ENCODE data around the gene RPA3.
"Not testable (repeated sequence)": the region's sequence is repeated elsewhere in the genome, so short reads cannot be mapped to it uniquely, and the experiment has no call there.

RPA3 gene

DNA sequence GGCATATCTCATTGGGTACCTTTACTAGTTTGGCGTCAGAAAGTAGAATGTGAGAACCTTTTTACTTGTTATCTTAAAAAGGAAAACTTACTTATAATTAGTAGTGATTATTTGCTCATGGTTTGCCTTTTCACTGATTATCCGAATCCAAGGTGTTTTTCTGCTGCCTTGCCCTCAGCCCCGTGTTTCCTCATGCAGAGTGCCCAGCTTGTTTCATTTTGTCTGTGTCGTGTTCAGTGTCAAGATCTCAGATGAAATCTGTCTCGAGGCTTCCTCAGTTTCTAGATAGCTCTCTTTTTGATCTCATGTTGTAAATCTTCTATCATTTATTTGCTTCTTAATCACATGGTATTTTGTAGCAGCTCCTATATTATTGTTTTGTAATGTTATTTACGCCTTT, 30.1 kb downstream of the RPA3 start:
- no peak for DNase-seq

DNA sequence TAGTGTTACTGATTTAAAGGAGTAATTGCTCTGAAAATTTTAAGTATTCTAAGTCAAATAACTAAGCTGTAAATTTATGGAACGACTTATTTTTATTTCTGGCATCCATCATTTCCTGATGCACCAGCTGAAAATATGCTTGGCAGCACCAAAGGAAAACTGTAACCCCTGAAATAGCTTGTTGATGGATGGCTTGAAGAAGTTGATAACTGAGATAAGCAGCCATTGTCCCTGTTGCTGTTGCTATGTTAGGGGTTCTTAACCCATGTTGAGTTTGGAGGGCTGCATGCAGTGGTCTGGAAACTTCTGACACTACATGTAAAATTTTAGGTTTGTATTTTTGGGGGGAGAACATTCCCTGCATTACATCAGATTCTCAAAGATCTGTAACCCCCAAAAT, 30.6 kb downstream of the RPA3 start:
- no peak for DNase-seq

DNA sequence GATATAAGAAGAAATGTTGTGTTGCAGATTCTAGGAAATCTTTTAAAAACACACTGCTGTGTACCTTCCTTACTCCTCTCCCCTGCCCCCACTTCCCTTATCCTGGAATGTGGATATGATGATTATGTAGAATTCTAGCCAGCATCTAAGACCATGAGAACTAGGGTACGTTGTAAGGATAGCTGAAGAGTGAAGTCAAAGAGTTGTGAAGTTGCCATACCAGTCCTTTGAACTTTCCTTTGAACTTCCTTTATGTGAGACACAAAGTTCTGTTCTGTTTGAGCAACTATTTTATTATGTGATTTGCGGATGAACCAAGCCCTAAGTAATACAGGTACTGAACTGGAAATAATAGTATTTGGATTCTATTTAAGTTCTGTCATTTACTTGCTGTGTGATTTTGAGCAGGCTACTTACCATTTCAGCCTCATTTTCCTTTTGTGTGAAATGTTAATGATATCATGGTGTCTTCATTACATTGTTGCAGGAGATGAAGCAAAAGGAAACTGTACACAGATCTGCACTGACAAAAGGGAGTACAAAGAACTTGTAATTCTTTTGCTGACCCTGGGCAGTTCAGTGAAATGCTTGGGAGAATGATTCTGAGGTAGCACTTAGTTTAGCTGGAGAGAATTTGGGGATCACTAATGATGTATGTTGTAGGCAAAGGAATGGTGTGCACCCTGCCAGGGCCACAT, 31.4 kb downstream of the RPA3 start:
- DNase-seq = no peak

DNA sequence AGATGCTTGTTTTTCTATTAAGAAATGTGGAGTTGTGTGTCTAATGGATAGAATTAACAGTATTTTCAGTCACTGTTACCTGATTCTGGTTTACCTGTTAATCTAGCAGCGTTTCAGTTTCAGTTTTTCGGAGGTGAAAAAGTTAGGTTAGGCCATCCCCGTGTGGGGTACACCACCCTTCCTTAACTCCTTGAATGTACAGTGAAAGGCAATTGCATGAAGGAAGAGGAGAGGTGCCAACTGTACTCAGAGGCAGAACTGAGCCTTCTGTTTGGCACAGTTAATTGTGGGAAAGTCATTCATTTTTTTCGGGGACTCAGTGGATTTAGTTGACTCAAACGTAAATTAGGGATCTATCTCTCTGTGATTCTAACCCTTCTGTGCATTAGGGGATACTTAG, 35.5 kb downstream of the RPA3 start:
- DNase-seq = no peak

DNA sequence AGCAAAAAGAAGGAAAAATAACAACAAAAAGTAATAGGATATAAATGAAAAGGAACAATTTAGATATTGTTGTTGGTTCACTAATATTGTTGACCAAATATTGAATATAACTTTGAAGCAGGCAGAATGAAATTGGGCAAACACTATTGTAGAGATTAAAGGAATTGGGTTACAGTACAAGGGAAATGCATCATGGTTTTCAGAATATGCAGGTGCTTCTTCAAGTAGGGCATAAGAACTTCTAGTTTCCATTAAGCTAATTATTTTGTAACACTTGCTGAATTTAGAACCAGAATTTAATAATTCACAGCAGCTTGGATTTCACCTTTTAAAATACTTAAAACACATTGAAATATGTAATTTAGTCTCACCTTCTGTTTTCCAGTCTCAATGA, 36.5 kb downstream of the RPA3 start:
- DNase-seq = no peak

DNA sequence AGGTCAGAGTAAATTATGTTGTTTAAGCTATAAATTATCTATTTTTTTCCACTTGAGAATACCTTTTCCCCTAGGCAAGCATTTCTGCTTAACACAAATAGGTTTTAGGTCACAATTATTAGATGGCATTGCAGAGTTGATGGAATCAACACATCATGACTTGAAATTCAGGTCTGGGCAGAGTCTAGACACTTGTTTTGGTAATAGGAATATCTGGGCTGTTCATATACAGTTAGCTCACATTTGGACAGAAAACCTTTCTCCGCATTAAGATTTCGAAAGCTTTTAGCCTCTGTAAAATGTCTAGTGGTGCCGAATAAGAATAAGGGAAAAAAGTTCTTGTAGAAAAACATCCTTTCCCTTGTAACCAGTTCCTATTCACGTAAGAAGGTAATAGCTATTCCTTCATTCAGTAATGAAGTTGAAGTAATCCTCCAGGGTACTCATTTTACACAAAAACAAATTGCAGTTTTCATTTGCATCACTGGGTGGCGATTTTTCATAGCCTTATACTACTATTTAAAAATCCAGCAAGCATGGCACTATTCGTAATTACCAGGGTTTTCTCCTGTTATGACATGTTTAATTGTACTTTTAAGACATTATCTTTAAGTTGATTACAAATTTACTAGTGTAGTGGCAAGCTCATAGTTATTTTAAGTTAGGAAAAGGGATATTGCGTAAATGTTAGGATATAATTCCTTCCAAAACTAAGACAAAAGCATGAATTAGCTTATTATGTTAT, 37.0 kb downstream of the RPA3 start:
- no peak for DNase-seq

DNA sequence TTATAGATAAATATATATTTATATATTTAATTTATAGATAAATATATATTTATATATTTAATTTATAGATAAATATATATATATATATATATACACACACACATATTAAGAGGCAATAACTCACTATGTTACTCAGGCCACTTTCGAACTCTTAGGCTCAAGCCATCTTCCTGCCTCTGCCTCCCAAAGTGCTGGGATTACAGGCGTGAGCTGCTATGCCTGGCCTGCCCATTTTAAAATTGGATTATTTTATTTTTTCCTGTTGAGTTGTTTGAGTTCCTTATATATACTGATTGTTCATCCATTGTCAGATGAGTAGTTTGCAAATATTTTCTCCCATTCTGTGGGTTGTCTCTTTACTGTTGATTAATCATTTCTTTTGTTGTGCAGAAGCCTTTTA, 38.8 kb downstream of the RPA3 start:
- not testable (repeated sequence) for DNase-seq

DNA sequence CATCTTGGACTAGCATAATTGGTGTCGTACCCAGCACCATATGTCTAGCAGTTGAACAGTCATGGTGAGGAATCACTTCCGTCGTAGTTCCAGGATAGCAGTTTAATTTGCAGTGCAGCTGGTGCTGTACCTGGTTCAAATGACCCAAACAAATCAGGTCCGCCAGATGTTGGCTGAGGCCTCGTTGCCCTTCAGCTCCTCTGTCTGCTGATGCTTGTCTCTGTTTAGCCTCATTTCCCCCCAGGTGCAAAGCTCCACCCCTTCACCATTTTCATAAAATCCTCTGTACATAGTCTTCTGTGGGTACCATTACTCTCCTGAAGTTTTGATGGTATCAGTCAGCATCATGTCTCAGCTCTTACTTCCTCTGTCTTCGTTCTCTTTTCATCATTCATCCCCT, 42.7 kb downstream of the RPA3 start:
- DNase-seq = no peak

DNA sequence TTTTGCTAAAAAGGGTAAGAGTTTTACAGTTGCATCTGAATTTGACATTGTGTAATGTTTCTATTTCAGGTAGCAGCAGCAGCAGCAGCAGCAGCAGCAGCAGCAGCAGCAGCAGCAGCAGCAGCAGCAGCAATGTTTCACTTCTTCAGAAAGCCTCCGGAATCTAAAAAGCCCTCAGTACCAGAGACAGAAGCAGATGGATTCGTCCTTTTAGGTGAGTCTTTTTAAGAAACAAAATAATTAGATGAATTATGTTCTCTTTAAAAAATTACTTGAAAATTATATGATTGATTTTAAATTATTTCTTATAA, 45.2 kb downstream of the RPA3 start:
- DNase-seq = no peak

DNA sequence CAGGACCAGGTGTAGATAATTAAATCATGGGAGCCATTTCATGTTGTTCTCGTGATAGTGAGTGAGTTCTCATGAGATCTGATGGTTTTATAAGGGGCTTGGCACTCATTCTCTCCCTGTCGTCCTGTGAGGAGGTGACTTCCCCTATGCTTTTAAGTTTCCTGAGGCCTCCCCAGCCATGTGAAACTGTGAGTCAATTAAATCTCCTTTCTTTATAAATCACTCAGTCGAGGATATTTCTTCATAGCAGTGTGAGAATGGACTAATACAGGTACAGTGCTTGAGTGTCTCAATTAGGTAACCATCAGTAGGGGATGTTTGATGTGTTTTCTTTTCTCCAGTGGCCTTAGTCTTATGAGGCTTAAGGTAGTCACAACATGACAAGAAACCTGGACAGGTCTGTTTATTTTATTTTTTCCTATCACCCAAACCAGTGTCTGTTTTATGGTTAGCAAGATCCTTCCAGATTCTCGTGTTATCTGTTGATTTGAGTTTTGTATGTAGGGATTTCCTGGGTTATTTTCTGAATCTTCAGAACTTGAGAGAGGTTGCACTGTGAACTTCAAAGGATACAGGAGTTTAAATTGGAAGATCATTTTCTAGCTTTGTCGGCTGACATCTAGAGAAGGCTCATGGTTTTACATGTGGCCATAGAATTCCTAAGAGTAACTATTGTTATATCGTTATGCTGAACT, 45.7 kb downstream of the RPA3 start:
- no peak for DNase-seq

DNA sequence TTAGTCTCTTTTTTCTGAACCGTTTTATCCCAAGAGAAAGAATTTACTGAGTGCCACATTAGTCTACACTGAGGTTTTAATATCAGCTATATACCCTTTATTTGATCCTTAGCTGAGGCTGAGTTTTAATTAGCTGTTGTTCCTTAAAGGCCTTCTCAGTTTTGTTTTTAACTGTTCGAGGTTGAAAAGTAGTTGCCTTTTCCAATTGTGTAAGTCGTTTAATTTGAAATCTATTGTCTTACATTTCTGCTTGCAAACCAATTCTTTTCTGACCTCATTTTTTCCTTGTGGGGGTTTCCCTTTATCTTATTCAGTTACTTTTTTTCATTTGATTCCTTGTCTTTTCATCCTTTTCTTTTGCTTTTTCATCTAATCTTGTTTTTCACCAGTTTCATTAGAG, 47.0 kb downstream of the RPA3 start:
- DNase-seq = no peak

DNA sequence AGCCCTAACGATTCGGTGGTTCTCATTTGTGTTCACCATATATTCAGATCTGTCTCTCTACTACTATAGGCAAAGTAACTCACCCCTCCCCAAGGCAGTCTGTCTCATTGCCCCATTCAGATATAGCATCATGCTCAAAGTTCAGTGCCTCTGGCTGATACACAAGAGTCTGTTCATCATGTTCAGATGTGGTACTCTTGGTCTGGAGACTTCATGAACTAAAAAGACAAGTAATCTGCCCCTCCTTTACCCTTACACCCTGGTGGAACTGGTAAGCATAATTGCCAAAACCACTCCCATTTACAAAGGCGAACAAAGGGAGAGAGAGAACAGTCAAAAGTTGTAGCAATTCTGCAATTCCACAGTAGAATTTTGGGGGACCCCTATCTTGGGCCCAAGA, 47.9 kb downstream of the RPA3 start:
- DNase-seq = no peak

DNA sequence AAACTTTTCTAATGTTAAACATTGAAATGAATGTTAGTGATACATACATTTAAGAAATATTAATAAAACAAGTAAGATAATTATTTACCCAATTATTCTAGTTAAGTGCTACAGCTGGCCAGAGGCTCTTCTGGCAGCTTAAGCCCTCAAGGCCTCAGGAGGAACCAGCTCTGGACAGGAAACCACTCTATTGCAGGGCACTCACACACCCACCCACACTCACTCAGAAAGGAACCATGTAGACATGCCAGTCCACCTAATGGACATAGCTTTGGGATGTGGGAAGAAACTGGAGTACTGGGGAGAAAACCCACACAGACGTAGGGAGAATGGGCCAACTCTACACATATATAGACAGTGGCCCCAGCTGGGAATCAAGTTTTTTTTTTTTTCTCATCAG, 49.7 kb downstream of the RPA3 start:
- no peak for DNase-seq

DNA sequence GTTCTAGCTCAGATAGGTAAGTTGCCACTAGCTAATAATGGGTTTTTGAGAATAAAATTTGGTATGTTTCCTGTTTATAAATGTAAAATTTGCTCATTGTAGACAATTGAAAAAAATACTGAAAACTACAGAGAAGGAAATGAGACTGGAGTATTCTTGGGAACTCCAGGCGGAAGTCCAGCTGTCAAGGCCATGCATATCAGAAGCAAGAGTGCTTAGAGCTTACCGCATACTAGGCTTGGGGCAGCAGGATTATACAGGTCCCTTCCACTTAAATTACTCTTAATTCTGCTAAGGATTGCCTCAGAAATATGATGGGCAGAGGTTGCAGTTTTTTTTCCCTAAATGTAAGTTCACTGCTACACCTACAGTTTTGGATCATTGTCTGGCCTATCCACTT, 51.2 kb downstream of the RPA3 start:
- DNase-seq = no peak

DNA sequence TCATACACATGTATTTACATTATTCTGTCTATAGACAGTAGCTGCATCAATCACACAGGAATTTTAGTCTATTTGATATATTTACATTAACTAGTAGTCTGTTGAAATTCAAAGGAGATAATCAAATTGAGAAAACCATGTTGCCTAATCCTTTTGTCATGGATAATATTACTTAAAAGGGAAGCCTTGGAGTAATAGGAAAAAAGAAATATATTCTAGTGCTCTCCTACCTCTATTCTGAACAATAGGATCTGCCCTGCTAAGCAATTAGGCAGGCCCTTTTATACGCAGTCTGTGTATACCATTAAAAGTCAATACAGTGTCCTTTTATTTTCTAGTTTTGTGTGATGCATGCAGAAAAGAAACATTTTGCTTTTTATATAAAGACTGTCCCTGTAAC, 53.4 kb downstream of the RPA3 start:
- DNase-seq = no peak

DNA sequence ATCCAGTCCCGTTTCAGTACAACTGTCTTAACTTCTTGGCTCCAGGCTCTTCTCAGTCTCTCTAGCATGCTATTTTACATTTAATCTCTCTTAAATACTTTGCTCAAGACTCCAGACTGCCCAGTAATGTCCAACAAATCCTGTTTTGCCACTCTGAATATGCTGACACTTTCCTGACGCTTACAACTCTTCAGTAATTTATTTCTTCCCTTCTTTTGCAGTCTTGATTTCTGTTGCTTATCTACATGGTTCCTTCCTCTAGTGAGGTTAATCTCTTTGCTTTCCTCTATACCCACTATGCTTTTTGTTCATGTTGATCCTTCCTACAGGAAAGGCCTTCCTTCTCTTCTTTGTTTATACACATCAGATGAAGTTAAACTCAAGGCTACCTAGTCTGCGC, 54.1 kb downstream of the RPA3 start:
- no peak for DNase-seq

DNA sequence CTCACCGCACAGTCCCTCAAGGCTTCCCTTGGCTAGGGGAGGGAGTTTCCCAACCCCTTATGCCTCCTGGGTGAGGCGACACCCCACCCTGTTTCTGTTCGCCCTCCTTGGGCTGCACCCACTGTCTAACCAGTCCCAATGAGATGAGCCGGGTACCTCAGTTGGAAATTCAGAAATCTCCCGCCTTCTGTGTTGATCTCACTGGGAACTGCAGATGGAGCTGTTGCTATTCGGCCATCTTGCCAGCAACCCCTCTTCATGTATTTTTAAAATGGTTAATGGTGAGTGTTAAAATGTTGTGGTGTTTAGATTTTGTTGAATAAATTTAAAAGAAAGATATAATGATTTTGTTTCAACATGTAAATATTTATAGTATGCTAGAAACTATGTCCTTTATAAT, 55.9 kb downstream of the RPA3 start:
- DNase-seq = no peak

DNA sequence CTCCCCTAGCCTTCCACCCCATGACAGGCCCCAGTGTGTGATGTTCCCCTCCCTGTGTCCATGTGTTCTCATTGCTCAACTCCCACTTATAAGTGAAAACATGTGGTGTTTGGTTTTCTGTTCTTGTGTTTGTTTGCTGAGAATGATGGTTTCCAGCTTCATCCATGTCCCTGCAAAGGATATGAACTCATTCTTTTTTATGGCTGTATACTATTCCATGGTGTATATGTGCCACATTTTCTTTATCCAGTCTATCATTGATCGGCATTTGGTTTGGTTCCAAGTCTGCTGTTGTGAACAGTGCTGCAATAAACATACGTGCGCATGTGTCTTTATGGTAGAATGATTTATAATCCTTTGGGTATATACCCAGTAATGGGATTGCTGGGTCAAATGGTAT, 61.9 kb downstream of the RPA3 start:
- not testable (repeated sequence) for DNase-seq

DNA sequence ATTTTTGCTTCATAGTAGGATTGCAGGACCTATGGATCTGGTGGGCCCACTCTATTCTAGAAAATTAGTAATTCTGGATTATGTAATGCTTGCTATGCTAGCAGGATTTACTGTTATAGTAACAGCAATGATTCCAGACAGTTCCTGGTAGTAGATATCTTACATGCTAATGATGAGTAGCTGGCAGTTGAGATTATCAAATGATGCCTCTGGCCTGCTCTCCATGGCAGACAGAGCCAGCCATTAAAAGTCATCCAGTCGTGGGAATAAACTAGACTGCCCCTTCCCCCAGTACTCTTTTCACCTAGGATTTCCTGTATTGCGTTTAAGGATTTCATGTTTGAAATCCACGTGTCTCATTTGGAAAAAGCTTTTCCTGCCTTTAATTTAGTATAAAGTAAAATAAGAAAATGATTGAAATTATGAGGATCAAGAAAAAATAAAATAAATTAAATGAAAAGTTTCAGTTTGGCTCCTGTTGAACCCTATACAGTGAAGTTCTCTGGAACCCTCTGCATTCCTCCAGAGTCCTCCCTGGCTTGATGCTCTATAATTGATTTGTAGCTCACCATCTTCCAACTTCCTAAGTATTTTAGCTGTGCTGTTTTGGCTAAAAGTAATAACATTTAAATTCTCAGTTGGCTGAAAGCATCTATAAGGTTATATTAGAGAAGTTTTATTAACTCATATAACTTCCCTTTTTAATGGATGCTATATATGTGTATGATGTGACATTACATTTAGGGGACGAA, 63.3 kb downstream of the RPA3 start:
- DNase-seq = no peak

DNA sequence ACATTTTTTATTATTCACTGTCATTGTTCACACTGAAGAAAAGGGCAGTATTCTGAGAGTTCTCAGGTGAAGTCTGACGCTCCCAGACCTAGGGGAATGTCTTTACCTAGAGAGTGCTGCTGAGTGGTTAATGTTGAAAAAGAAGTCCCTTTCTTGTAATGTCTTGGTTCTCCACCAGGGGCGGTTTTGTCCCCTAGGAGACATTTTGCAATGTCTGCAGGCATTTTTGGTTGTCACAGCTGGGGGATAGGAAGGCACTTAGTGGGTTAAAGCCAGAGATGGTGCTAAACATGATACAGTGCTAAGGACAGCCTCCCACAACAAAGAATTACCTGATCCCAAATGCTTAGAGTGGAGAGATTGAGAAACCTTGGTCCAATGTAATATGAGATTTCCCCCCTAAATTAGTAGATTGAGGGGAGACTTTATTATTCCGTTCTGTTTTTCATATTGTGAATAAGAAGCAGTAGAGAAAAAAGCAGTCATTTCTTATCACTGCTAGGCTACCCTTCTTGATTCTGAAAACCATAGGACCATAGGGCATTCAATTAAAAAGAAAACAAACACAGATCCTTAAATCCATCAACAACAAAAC, 64.7 kb downstream of the RPA3 start:
- DNase-seq = no peak

DNA sequence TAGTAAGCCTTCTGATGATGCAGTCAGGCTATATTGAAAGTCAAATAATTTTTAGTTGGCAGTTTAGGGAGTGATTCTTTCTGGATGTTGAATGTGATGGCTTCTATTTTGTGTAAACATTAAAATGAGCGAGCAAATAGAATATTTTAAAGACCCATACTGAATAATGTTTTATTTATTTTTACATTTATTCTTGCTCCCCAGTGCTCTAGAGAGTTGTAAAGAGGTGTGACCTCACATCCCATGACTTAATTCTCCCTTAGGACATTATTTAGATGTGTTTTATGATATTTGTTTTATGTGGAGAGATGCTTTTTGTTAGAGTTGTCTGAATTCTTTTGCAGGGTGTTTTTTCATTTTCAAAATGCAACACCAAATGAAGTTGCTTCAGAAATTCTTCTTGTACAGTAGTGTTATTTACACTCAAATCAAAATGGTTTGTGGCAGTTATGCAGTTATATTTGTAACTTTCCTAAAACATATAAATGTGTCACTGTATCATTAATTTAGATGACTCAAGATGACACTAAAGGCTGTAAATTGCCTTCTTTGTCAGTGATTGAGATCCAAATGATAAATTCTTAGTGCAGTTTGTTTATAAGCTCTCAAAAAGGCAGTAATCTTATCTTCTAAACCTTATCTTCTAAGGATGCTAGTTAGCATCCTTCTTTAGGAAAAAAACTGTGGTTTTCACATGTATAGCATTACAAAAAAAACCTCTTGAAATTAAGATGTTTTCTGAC, 65.4 kb downstream of the RPA3 start:
- no peak for DNase-seq

DNA sequence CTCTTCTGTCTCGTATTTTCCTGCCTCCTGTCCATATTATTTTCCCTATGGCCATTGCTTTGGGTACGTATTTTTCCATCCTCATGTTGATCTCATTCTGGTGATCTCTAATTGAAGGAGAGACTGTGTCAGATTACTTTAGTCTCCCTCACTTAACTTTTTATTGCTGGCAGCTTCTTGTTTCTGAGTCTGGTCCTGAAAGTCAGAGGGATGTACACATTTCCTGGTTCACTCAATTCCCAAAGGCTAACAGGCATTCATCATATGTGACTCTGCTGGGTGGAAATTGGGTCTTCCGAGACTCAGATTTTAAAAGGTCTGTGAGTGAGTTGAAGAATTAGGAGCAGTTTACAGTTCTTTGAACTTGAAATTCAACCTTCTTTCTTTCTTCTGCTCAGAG, 66.9 kb downstream of the RPA3 start:
- DNase-seq = no peak

Measured in activated effector memory CD4-positive, alpha-beta T cell treated with anti-CD3 and anti-CD28 coated beads, Interleukin-2, amount 50 U/mL, for 16 hours (primary cell).